Measurements from ENCODE around the gene DSN1. TPM values are rescaled to one million over a fixed set of nuclear protein-coding genes. Genes with fewer than 3 reads are reported as not detected.

The DSN1 gene
- total and polyA plus RNA-seq, 2 donors (not counting 3 experiments of a cell fraction or from before 2014, with no cell fraction given): 11.0 to 25.0 TPM

DNA sequence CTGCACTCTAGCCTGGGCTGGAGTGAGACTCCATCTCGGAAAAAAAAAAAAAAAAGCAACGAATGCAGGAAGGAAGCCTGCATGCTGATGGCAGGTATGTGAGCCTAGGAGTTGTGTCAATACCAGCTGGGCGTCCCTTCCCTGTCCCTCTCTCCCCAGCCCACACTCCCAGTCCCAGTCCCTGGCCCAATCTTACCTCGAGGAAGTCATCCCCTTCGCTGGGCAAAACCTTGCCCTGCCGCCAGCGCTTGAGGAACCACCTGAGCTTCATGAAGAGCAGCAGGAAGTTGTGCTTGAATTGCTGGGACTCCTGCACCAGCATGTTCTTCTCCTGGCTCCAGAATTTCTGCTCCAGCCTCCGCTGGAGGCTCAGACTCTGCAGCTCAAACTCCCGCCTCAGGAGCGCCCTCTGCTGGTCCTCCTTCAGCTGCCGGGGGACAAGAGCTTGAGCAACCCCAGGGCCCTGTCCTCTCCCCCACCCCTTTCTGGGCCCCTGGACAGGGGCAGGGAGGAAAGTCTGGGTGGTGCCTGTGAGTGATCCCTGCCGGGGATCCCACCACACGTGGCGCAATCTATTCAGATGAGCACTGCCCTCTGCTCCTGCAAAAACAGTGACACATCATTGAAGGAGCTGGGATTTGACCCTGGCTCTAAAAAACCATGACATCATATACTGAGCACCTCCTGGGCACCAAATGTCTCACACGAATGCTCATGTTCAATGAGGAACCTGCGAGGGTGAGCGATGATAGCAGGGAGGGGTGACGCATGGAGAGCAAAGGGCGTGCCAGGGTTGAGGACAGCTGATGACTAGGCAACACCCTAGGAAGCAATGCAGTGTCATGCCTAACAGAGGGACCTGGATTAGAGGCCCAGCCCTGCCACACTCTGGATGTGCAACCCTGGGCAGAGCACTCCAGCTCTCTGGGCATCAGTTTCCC, 35.0 kb upstream of the DSN1 start:
- POLR2A ChIA-PET: interaction anchor here (0.7 kb wide), 1 partner anchor 161 kb away, joined by 4 read pairs; no protein-coding TSS in a partner anchor
- no peaks in the 10 kb centered on the region for H4K20me1 ChIP-seq (replicated peaks; ENCODE audit: control insufficient read depth, extremely low read depth, insufficient read depth, low read length)
- H3K4me1 ChIP-seq (ENCODE audit: control insufficient read depth, extremely low read depth, insufficient read depth, low read length): no peaks in the 10 kb centered on the region
- H3K27ac ChIP-seq (ENCODE audit: insufficient read depth, low read depth, low read length): no peak overlapping the region
- H3K4me3 ChIP-seq (replicated peaks in 1 of 3; ENCODE audit: insufficient read depth in 1 of 3, low read depth in 1 of 3, low read length in 3 of 3): no peak overlapping the region
- peaks cover 13 to 47% of the 10 kb centered on the region in 2 experiments for H3K36me3 ChIP-seq (ENCODE audit: control insufficient read depth in 2 of 2, extremely low read depth in 1 of 2, insufficient read depth in 2 of 2, low read length in 2 of 2)
- H3K9me1 ChIP-seq (replicated peaks; ENCODE audit: control insufficient read depth, extremely low read depth, insufficient read depth, low read length): no peaks in the 10 kb centered on the region
- dilution Hi-C loops (cut with MboI; ENCODE audit: extremely low pct_ligation_motif_present, low sequenced_read_pairs): no loop called here
- intact Hi-C loops (cut with micrococcal nuclease): loop anchor here (2.0 to 5.0 kb wide), 2 partner anchors 54 to 79 kb away; a partner anchor contains a TSS
- no peaks in the 10 kb centered on the region for H3K27me3 ChIP-seq (ENCODE audit: control insufficient read depth in 2 of 2, insufficient read depth in 2 of 2, low read length in 2 of 2)
- H3K79me2 ChIP-seq (ENCODE audit: control insufficient read depth, insufficient read depth, low read length): no peaks in the 10 kb centered on the region
- CTCF ChIA-PET: interaction anchor here (0.7 to 2.7 kb wide), 49 partner anchors 9 to 606 kb away, joined by 3 to 60 read pairs (median 7); partner anchors contain the start of genes DSN1 and RAB5IF
- FAIRE-seq: no peak
- H3K4me2 ChIP-seq (ENCODE audit: insufficient read depth, low read length): no peak overlapping the region
- no peak overlapping the region for H3K9ac ChIP-seq (replicated peaks; ENCODE audit: extremely low read depth, insufficient read depth, low read length)
- H3K9me3 ChIP-seq (replicated peaks; ENCODE audit: control insufficient read depth, insufficient read depth, low read length): no peaks in the 10 kb centered on the region
- DNase-seq (ENCODE audit: low read depth, low spot score): peak; percentile 36
- no TSS peak for BruUV-seq (replicated peaks)
- no peak for TF ChIP-seq POLR2AphosphoS5 (IDR thresholded peaks at IDR 0.05; ENCODE audit: insufficient read depth, low read depth, low read length)
- TF ChIP-seq, protein P1, sequence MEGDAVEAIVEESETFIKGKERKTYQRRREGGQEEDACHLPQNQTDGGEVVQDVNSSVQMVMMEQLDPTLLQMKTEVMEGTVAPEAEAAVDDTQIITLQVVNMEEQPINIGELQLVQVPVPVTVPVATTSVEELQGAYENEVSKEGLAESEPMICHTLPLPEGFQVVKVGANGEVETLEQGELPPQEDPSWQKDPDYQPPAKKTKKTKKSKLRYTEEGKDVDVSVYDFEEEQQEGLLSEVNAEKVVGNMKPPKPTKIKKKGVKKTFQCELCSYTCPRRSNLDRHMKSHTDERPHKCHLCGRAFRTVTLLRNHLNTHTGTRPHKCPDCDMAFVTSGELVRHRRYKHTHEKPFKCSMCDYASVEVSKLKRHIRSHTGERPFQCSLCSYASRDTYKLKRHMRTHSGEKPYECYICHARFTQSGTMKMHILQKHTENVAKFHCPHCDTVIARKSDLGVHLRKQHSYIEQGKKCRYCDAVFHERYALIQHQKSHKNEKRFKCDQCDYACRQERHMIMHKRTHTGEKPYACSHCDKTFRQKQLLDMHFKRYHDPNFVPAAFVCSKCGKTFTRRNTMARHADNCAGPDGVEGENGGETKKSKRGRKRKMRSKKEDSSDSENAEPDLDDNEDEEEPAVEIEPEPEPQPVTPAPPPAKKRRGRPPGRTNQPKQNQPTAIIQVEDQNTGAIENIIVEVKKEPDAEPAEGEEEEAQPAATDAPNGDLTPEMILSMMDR (IDR thresholded peaks at IDR 0.05; ENCODE audit: extremely low read depth in 1 of 2, insufficient read depth in 1 of 2, low read depth in 1 of 2, low read length in 2 of 2): peak; percentile 84 to 90
- no peak overlapping the region for H2AFZ ChIP-seq (ENCODE audit: low read depth, low read length)

- FAIRE-seq (no peak), DNase-seq (ENCODE audit: low read depth, low spot score) (no peak)
- Histone ChIP-seq H4K20me1 (replicated peaks; ENCODE audit: control insufficient read depth, extremely low read depth, insufficient read depth, low read length) (no peaks in the 10 kb centered on the region), H2AFZ (ENCODE audit: low read depth, low read length) (no peak overlapping the region), H3K27ac (ENCODE audit: insufficient read depth, low read depth, low read length) (no peak overlapping the region), H3K4me1 (ENCODE audit: control insufficient read depth, extremely low read depth, insufficient read depth, low read length) (no peaks in the 10 kb centered on the region), H3K4me2 (ENCODE audit: insufficient read depth, low read length) (no peak overlapping the region), H3K79me2 (ENCODE audit: control insufficient read depth, insufficient read depth, low read length) (no peaks in the 10 kb centered on the region), H3K9me1 (replicated peaks; ENCODE audit: control insufficient read depth, extremely low read depth, insufficient read depth, low read length) (no peaks in the 10 kb centered on the region), H3K9me3 (replicated peaks; ENCODE audit: control insufficient read depth, insufficient read depth, low read length) (no peaks in the 10 kb centered on the region), H3K4me3 (replicated peaks in 1 of 3; ENCODE audit: insufficient read depth in 1 of 3, low read depth in 1 of 3, low read length in 3 of 3) (no peak overlapping the region), H3K9ac (replicated peaks; ENCODE audit: extremely low read depth, insufficient read depth, low read length) (no peak overlapping the region), H3K27me3 (ENCODE audit: control insufficient read depth in 2 of 2, insufficient read depth in 2 of 2, low read length in 2 of 2) (no peaks in the 10 kb centered on the region), H3K36me3 (ENCODE audit: control insufficient read depth in 2 of 2, extremely low read depth in 1 of 2, insufficient read depth in 2 of 2, low read length in 2 of 2) (peaks cover 12 to 46% of the 10 kb centered on the region in 2 experiments)
- ChIA-PET CTCF (interaction anchor here (0.9 kb wide), 1 partner anchor 13 kb away, joined by 3 read pairs; no protein-coding TSS in a partner anchor), POLR2A (no interaction called here)
- no TSS peak for BruUV-seq (replicated peaks)
- dilution Hi-C loops (cut with MboI; ENCODE audit: extremely low pct_ligation_motif_present, low sequenced_read_pairs) (no loop called here), intact Hi-C loops (cut with micrococcal nuclease) (loop anchor here (5.0 kb wide), 1 partner anchor 81 kb away; no protein-coding TSS in a partner anchor)
- TF ChIP-seq POLR2A (IDR thresholded peaks at IDR 0.05; ENCODE audit: low read depth, low read length): no peak
- no peak for TF ChIP-seq FOS (IDR thresholded peaks at IDR 0.05; ENCODE audit: borderline replicate concordance, insufficient read depth, low read length)
- TF ChIP-seq MYC (IDR thresholded peaks at IDR 0.05; ENCODE audit: low read depth, low read length): no peak
- TF ChIP-seq EZH2 (IDR thresholded peaks at IDR 0.05; ENCODE audit: borderline replicate concordance, low read depth, low read length, severe bottlenecking): no peak
- TF ChIP-seq, protein P2, sequence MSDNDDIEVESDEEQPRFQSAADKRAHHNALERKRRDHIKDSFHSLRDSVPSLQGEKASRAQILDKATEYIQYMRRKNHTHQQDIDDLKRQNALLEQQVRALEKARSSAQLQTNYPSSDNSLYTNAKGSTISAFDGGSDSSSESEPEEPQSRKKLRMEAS (IDR thresholded peaks at IDR 0.05; ENCODE audit: insufficient read depth, insufficient read length): no peak
- TF ChIP-seq POLR2AphosphoS5 (IDR thresholded peaks at IDR 0.05; ENCODE audit: insufficient read depth, low read depth, low read length): no peak
- TF ChIP-seq, protein P1 (IDR thresholded peaks at IDR 0.05; ENCODE audit: extremely low read depth in 1 of 2, insufficient read depth in 1 of 2, low read depth in 1 of 2, low read length in 2 of 2): no peak
These were observed 32.5 kb upstream of the DSN1 start for GRCh38 chr20:36806049-36806448.
